ENCODE data around the gene METTL17.
"Not testable (repeated sequence)": the region's sequence is repeated elsewhere in the genome, so short reads cannot be mapped to it uniquely, and the experiment has no call there.

Gene METTL17

GRCh38 chr14:20970983-20971704 lies 18.6 kb upstream of the METTL17 start:
- DNase-seq (ENCODE audit: low read depth), result peak; percentile 79
- peak; percentile 84 for TF ChIP-seq CTCF (conservative IDR thresholded peaks at IDR 0.05; ENCODE audit: low read length)
- H3K4me3 ChIP-seq (ENCODE audit: low read length), result peak overlapping the region; percentile 82

GRCh38 chr14:20971705-20972021 lies 18.1 kb upstream of the METTL17 start:
- no peak for TF ChIP-seq CTCF (conservative IDR thresholded peaks at IDR 0.05; ENCODE audit: low read length)
- peak overlapping the region; percentile 82 for H3K4me3 ChIP-seq (ENCODE audit: low read length)
- no peak for DNase-seq (ENCODE audit: low read depth)

GRCh38 chr14:20973501-20973900 lies 16.3 kb upstream of the METTL17 start:
- H3K4me3 ChIP-seq (ENCODE audit: low read length), result no peak overlapping the region
- no peak for DNase-seq (ENCODE audit: low read depth)
- no peak for TF ChIP-seq CTCF (conservative IDR thresholded peaks at IDR 0.05; ENCODE audit: low read length)

- H3K4me3 ChIP-seq (ENCODE audit: low read length), result no peak overlapping the region
- DNase-seq (ENCODE audit: low read depth), result no peak
- no peak for TF ChIP-seq CTCF (conservative IDR thresholded peaks at IDR 0.05; ENCODE audit: low read length)
Measured at GRCh38 chr14:20976291-20976690, 13.5 kb upstream of the METTL17 start.

GRCh38 chr14:20978687-20979086 lies 11.1 kb upstream of the METTL17 start:
- no peak overlapping the region for H3K4me3 ChIP-seq (ENCODE audit: low read length)
- no peak for DNase-seq (ENCODE audit: low read depth)
- TF ChIP-seq CTCF (conservative IDR thresholded peaks at IDR 0.05; ENCODE audit: low read length), result no peak

- TF ChIP-seq CTCF (conservative IDR thresholded peaks at IDR 0.05; ENCODE audit: low read length), result no peak
- no peak for DNase-seq (ENCODE audit: low read depth)
- no peak overlapping the region for H3K4me3 ChIP-seq (ENCODE audit: low read length)
Measured at GRCh38 chr14:20980906-20981305, 8.9 kb upstream of the METTL17 start.

- no peak for DNase-seq (ENCODE audit: low read depth)
- no peak for TF ChIP-seq CTCF (conservative IDR thresholded peaks at IDR 0.05; ENCODE audit: low read length)
- H3K4me3 ChIP-seq (ENCODE audit: low read length), result no peak overlapping the region
Measured at GRCh38 chr14:20982646-20983369, 7.0 kb upstream of the METTL17 start.

GRCh38 chr14:20985650-20986049 lies 4.1 kb upstream of the METTL17 start:
- H3K4me3 ChIP-seq (ENCODE audit: low read length); DNase-seq (ENCODE audit: low read depth): not testable (repeated sequence)
